DMS153 treated with DMSO at 0.1 percent for 48 hours (cell line): Measurements from ENCODE around the gene CGAS.
"Not testable (repeated sequence)": the region's sequence is repeated elsewhere in the genome, so short reads cannot be mapped to it uniquely, and the experiment has no call there.

Experiments used
- DNase-seq: peaks from one replicate; lab custom pipeline; 2025; ENCODE audit not compliant: unreplicated experiment; lab: John Stamatoyannopoulos, UW

The CGAS gene

DNA sequence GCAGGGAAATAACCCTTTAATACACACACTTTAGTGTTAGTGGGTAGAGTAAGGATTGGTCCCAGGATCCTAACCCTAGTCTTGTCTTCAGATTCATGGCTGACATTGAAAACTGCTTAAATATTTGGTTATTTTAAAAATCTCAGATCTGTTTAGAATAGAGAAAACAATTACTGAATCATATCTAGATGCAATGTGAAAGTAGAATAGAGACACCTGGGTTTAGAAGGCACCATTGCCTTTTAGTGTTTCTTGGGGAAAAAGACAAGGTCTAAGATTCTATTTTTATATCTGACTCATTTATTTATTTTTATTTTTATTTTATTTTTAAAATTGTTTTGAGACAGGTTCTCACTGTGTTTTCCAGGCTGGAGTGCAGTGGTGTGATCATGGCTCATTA lies 51.4 kb downstream of the CGAS start:
- DNase-seq: no peak

DNA sequence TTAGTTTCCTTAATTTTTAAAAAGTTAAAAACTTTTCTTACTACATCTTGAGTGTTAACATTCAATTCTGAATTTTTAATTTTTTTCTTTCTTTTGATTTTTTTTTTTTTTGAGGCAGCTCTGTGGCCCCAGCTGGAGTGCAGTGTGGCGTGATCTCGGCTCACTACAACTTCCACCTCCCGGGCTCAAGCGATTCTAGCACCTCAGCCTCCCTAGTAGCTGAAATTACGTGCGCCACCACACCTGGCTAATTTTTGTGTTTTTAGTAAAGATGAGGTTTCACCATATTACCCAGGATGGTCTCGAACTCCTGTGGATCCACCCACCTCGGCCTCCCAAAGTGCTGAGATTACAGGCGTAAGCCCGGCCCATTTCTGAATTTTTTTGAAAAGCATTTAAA lies 56.2 kb downstream of the CGAS start:
- no peak for DNase-seq

- DNase-seq: no peak
These were observed 57.3 kb downstream of the CGAS start, which contains the start of gene DDX43 for GRCh38 chr6:73394577-73395354. DDX43 (plus strand) TSS chr6:73394828; CDS start chr6:73394906, 78 bp downstream.

DNA sequence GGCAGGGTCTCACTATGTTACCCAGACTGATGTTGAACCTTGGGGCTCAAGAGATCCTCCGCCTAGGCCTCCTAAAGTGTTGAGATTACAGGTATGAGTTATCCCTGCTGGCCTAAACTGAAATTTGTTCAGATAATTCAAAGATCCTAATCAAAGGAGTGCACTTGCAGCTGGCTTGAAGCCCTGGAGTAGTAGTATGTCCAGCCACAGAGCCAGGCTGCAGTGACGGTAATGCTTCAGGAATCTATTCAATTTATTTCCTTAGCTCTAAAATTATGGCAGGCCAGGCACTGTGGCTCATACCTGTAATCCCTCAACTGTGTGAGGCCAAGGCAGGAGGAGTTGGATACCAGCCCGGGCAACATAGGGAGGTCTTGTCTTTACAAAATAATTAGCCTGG lies 58.8 kb downstream of the CGAS start:
- DNase-seq: no peak

DNA sequence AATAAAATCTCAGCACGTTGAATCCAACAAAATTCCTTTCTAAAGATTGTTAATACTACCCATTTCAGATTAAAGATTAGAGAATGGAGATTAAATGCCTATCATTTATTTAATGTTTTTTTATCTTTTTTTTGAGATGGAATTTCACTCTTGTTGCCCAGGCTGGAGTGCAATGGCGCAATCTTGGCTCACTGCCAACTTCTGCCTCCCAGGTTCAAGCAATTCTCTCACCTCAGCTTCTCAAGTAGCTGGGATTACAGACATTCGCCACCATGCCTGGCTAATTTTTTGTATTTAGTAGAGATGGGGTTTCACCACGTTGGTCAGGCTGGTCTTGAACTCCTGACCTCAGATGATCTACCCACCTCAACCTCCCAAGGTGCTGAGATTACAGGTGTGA lies 59.9 kb downstream of the CGAS start:
- not testable (repeated sequence) for DNase-seq

- DNase-seq: no peak
These were observed 60.4 kb downstream of the CGAS start for GRCh38 chr6:73391675-73392074.

DNA sequence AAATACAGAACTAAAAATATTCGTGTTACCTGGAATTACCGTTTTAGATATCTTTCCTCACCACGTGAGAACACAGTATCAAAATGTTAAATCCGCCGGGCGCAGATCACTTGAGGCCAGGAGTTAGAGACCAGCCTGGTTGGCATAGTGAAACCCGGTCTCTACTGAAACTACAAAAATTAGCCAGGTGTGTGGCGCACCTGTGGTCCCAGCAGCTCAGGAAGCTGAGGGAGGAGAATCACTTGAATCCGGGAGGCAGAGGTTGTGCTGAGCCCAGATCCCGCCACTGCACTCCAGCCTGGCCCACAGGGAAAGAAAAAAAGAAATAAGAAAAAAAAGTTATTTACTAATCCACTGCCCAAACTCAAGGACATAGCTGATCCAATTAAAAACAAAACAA lies 62.2 kb downstream of the CGAS start:
- no peak for DNase-seq

GRCh38 chr6:73388800-73389512 lies 63.1 kb downstream of the CGAS start:
- peak; percentile 28 for DNase-seq

DNA sequence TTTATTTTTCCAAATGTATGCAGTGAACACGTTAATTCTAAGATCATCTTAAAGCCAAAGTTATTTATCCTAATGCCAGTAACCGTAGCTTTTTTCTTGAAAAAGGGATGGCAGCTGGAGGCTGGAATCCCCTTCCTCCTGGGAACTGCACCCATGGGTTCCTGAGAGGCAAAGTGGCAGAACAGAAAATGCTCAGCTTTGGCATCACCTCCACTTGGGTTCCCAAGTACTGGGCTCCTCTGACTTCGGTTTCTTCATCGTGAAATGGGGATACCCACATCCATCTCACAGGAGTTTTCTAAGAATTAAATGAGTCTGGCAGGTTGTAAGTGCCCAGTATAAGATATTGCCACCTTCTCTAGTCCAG lies 63.7 kb downstream of the CGAS start:
- no peak for DNase-seq

GRCh38 chr6:73382462-73383113 lies 69.5 kb downstream of the CGAS start:
- DNase-seq: no peak

DNA sequence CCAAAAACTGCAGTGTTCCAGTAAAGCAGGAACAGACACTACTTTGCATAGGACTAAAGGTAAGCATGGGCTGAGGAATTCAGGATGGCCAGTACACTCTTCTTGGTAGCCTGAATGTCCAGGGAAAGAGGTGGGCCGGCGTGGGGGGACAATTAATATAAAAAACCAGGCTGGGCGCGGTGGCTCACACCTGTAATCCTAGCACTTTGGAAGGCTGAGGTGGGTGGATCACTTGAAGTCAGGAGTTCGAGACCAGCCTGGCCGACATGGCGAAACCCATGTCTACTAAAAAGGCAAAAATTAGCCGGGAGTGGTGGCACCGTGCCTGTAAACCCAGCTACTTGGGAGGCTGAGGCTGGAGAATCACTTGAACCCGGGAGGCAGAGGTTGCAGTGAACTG lies 70.6 kb downstream of the CGAS start:
- DNase-seq: not testable (repeated sequence)

GRCh38 chr6:73377225-73377624 lies 74.9 kb downstream of the CGAS start:
- no peak for DNase-seq

DNA sequence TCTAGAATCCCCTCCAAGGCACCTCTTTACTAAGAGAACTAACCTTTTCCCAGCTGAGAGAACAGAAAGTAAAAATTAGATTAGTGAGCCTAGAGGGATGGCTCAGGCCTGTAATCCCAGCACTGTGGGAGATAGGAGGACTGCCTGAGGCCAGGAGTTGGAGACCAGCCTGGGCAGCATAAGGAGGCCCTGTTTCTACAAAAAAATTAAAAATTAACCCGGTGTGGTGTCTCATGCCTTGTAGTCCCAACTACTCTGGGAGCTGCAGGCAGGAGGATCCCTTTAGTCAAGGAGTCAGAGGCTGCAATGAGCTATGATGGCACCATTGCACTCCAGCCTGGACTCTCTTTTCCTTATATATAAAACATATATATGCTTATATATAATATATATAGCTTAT lies 76.9 kb downstream of the CGAS start:
- no peak for DNase-seq
